ENCODE measurements around the gene HRCT1.

DNA sequence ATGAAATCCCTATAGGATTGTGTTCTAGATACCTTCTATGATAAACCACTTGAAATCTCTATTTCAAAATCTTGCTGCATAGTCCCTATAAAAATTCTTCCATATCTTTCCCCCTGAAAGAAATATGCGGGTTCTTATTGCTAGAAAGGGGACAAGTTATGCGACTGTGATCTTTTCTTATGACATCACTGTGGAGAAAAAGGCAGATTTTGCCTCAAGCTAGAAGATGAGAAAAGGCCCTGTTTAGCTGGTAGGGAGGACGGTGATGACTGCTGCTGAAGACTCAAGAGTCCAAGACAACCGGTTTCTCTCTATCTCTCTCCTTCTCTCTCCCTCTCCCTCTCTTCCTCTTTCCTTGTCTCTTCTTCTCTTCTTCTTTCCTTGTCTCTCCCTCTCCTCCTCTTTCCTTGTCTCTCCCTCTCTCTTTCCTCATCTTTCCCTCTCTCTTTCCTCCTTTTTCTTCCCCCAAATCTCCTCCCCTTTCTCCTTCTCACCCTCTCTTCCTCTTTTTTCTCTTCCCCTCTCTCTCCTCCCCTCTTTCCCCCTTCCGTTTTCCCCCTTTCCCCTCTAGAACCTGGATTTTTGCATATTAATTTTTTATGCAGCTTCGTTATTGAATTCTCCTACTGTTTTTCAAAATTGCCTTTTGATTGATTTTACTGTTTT lies 46.7 kb downstream of the HRCT1 start:
- TF ChIP-seq CTCF (IDR thresholded peaks at IDR 0.05 in 8 of 11, conservative IDR thresholded peaks at IDR 0.05 in 3 of 11) (no peak), POLR2AphosphoS5 (IDR thresholded peaks at IDR 0.05) (no peak)

All from spleen (tissue), 7 donors.